ENCODE measurements around the gene DLGAP1.

GRCh38 chr18:4309227-4309626 lies 145.9 kb downstream of the DLGAP1 start:
- TF ChIP-seq, protein P1, sequence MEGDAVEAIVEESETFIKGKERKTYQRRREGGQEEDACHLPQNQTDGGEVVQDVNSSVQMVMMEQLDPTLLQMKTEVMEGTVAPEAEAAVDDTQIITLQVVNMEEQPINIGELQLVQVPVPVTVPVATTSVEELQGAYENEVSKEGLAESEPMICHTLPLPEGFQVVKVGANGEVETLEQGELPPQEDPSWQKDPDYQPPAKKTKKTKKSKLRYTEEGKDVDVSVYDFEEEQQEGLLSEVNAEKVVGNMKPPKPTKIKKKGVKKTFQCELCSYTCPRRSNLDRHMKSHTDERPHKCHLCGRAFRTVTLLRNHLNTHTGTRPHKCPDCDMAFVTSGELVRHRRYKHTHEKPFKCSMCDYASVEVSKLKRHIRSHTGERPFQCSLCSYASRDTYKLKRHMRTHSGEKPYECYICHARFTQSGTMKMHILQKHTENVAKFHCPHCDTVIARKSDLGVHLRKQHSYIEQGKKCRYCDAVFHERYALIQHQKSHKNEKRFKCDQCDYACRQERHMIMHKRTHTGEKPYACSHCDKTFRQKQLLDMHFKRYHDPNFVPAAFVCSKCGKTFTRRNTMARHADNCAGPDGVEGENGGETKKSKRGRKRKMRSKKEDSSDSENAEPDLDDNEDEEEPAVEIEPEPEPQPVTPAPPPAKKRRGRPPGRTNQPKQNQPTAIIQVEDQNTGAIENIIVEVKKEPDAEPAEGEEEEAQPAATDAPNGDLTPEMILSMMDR (conservative IDR thresholded peaks at IDR 0.05 in 1 of 2, IDR thresholded peaks at IDR 0.05 in 1 of 2; ENCODE audit: extremely low read depth in 1 of 2, insufficient read depth in 1 of 2, low read depth in 1 of 2, low read length in 2 of 2): no peak
- TF ChIP-seq EZH2 (IDR thresholded peaks at IDR 0.05; ENCODE audit: borderline replicate concordance, low read length): no peak
